Measurements from ENCODE around the gene MED27. TPM values are rescaled to one million over a fixed set of nuclear protein-coding genes. Genes with fewer than 3 reads are reported as not detected.

MED27 gene
- total and polyA plus RNA-seq, 9 of the 15 experiments (the other 6 are each of a cell fraction or from before 2014, with no cell fraction given): 24.4 to 91.0 (median 36.1) TPM

DNA sequence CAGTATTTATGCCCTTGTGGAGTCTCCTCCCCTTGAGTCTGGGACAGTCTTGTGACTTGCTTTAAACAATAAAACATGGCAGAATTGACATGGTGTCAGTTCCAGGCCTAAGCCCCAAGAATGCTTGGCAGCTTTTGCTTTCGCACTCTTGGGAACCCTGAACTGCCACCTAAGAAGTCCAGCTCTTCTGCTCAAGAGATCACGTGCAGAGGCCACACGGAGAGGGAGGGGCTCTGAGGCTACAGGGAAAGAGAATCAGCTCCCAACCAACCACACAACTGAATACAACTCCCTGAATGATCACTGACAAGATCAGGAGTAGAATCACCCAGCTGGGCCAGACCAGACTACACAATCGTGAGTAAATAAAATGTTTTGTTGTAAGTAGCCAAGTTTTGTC lies 97.6 kb downstream of the MED27 start:
- peak in 1 of 4 experiments; percentile 10 for DNase-seq (ENCODE audit: extremely low read depth in 1 of 4, low spot score in 3 of 4)
- Histone ChIP-seq H3K4me1 (replicated peaks in 1 of 2; ENCODE audit: control insufficient read depth in 2 of 2, insufficient read depth in 2 of 2, low read length in 2 of 2) (peaks cover under 1 to 4% of the 10 kb centered on the region in 2 experiments; a peak in 1 of 5 replicates), H4K20me1 (replicated peaks; ENCODE audit: control insufficient read depth, insufficient read depth, low read length) (peaks cover 5% of the 10 kb centered on the region; the same call in 1 of the 2 replicates), H3K4me2 (ENCODE audit: insufficient read depth, low read length) (no peak overlapping the region; the same call in 1 of the 2 replicates), H3K27me3 (ENCODE audit: control insufficient read depth in 2 of 2, insufficient read depth in 2 of 2, low read length in 2 of 2) (no peaks in the 10 kb centered on the region), H3K9me1 (ENCODE audit: control insufficient read depth, insufficient read depth, low read length) (no peaks in the 10 kb centered on the region), H3K9me3 (replicated peaks; ENCODE audit: control insufficient read depth, insufficient read depth, low read depth, low read length) (no peaks in the 10 kb centered on the region), H3K4me3 (no peak overlapping the region), H2AFZ (ENCODE audit: low read depth, low read length) (no peak overlapping the region), H3K27ac (ENCODE audit: extremely low read depth, low read depth, low read length) (no peak overlapping the region), H3K9ac (ENCODE audit: insufficient read depth in 1 of 2, low read depth in 2 of 2, low read length in 2 of 2) (no peak overlapping the region), H3K79me2 (ENCODE audit: control insufficient read depth, insufficient read depth, low read length) (no peaks in the 10 kb centered on the region), H3K36me3 (ENCODE audit: control insufficient read depth, insufficient read depth, low read length) (no peaks in the 10 kb centered on the region; the same call in 2 of the 3 replicates)
- peak; percentile 49 for FAIRE-seq
- ChIA-PET POLR2A (interaction anchor here (0.7 kb wide), 1 partner anchor 19 kb away, joined by 3 read pairs; no protein-coding TSS in a partner anchor), CTCF (ENCODE audit: low intra/inter-chr PET ratio) (no interaction called here)
- intact Hi-C loops (cut with micrococcal nuclease): no loop called here
- TF ChIP-seq, protein P1, sequence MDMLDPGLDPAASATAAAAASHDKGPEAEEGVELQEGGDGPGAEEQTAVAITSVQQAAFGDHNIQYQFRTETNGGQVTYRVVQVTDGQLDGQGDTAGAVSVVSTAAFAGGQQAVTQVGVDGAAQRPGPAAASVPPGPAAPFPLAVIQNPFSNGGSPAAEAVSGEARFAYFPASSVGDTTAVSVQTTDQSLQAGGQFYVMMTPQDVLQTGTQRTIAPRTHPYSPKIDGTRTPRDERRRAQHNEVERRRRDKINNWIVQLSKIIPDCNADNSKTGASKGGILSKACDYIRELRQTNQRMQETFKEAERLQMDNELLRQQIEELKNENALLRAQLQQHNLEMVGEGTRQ (CRISPR knock-in tag; IDR thresholded peaks at IDR 0.05): peak; percentile 65
- TF ChIP-seq, protein P2, sequence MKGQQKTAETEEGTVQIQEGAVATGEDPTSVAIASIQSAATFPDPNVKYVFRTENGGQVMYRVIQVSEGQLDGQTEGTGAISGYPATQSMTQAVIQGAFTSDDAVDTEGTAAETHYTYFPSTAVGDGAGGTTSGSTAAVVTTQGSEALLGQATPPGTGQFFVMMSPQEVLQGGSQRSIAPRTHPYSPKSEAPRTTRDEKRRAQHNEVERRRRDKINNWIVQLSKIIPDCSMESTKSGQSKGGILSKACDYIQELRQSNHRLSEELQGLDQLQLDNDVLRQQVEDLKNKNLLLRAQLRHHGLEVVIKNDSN (CRISPR knock-in tag; IDR thresholded peaks at IDR 0.05): peak; percentile 53
- TF ChIP-seq PHF20 (IDR thresholded peaks at IDR 0.05; ENCODE audit: partially characterized antibody) (no peak), BHLHE40 (IDR thresholded peaks at IDR 0.05; ENCODE audit: low read length) (peak; percentile 80), FOXK1 (CRISPR knock-in tag; IDR thresholded peaks at IDR 0.05; ENCODE audit: borderline replicate concordance) (0 out of 2 replicates have a peak, but pooled peaks have one; percentile 14)
- no TSS peak for BruUV-seq (replicated peaks)
- in situ Hi-C loops (cut with MboI): no loop called here
- ATAC-seq: peak; percentile 44; the same call in 2 of the 3 replicates
- WGBS (ENCODE audit: insufficient coverage, low coverage, missing lambda C conversion rate): 54% methylated on average over 4 of the region's 4 CpGs

All from K562 (cell line).